CD4-positive, alpha-beta T cell (primary cell): ENCODE results near the gene EDAR. TPM values are rescaled to one million over a fixed set of nuclear protein-coding genes. Genes with fewer than 3 reads are reported as not detected.
A peak's percentile ranks its signal among the peaks of the same experiment; 100 is the strongest.

Experiments used
- ATAC-seq: fragments of 200-7000 bp; cut with Tn5 transposase; one replicate; pipeline ENCODE4 v1.10.0; 2022; ENCODE audit warnings: mild to moderate bottlenecking; ENCODE audit not compliant: poor library complexity
- CTCF ChIA-PET: fragments of 350-600 bp; sonication (Branson Sonifier 250); formaldehyde crosslinking; loops from one replicate; lab custom pipeline; 2021; ENCODE audit warnings: antibody characterized with exemption, inconsistent platforms; lab: Charles Lee
- POLR2A ChIA-PET: fragments of 350-600 bp; sonication (Branson Sonifier 250); formaldehyde crosslinking; loops from one replicate; lab custom pipeline; 2021; ENCODE audit warnings: antibody characterized with exemption, inconsistent platforms; lab: Charles Lee
- DNase-seq, 14 experiments: peaks; one replicate each; pipeline ENCODE4 v3.0.0-alpha.2; 2013 to 2020; ENCODE audit warnings: mixed read lengths in 2 of 14
- H3K27ac ChIP-seq, 2 donors: one replicate each; pipeline versions ENCODE4 v1.5.1 to v1.7.0; 2013; ENCODE audit warnings: low read length in 2 of 2, low read depth in 1 of 2, mild to moderate bottlenecking in 1 of 2
- H3K27me3 ChIP-seq, 2 experiments: 1 replicate in 1 of 2; 2 replicates in 1 of 2; pipeline versions ENCODE4 v1.6.1 to v1.7.0; 2013; ENCODE audit warnings: low read length in 2 of 2, control low read depth in 1 of 2, mild to moderate bottlenecking in 1 of 2, moderate library complexity in 1 of 2; ENCODE audit not compliant: insufficient read depth in 2 of 2, control insufficient read depth in 1 of 2
- H3K36me3 ChIP-seq: one replicate; pipeline ENCODE4 v1.6.1; 2013; ENCODE audit warnings: low read length, control low read depth; ENCODE audit not compliant: insufficient read depth
- H3K4me1 ChIP-seq: one replicate; pipeline ENCODE4 v1.6.1; 2013; ENCODE audit warnings: low read length, control low read depth; ENCODE audit not compliant: insufficient read depth
- H3K4me3 ChIP-seq: one replicate; pipeline ENCODE4 v1.5.1; 2013; ENCODE audit warnings: mild to moderate bottlenecking, low read length, moderate library complexity
- H3K9me3 ChIP-seq, 2 experiments: 1 replicate in 1 of 2; 2 replicates in 1 of 2; pipeline versions ENCODE4 v1.6.1 to v1.7.0; 2013; ENCODE audit warnings: low read length in 2 of 2, mild to moderate bottlenecking in 2 of 2, control low read depth in 1 of 2, moderate library complexity in 1 of 2; ENCODE audit not compliant: control insufficient read depth in 1 of 2, insufficient read depth in 1 of 2
- H3K27ac Mint-ChIP-seq: one replicate; pipeline ENCODE4 v1.8.0; 2020; ENCODE audit warnings: mixed read lengths
- H3K27me3 Mint-ChIP-seq: one replicate; pipeline ENCODE4 v1.8.0; 2021; ENCODE audit warnings: mixed read lengths
- H3K36me3 Mint-ChIP-seq: one replicate; pipeline ENCODE4 v1.8.0; 2021; ENCODE audit warnings: low read depth, mixed read lengths
- H3K4me1 Mint-ChIP-seq: one replicate; pipeline ENCODE4 v1.8.0; 2021; ENCODE audit warnings: low read depth, mixed read lengths
- H3K4me3 Mint-ChIP-seq: one replicate; pipeline ENCODE4 v1.8.0; 2020; ENCODE audit warnings: mild to moderate bottlenecking, mixed read lengths
- H3K9me3 Mint-ChIP-seq: one replicate; pipeline ENCODE4 v1.8.0; 2020; ENCODE audit warnings: mixed read lengths
- CTCF ChIP-seq: fragments of 200-600 bp; IDR thresholded peaks from one replicate; pipeline ENCODE4 v1.8.0; 2022; ENCODE audit warnings: antibody characterized with exemption, mild to moderate bottlenecking
- intact Hi-C, 2 experiments: fragments of 100-400 bp; cut with DNase I in 1 of 2; cut with micrococcal nuclease in 1 of 2; formaldehyde crosslinking; loops; one replicate each; pipeline versions ENCODE4 v1.15.1 to v1.9.0; 2023 to 2025; cut with DNase I, micrococcal nuclease
- total RNA-seq, 174 experiments: library from RNA in 2 of 174; stranded (reverse) in 2 of 174; gene quantifications; one replicate each; pipeline ENCODE4 v1.2.3 and lab custom pipeline; 2021 to 2026

The EDAR gene
- total RNA-seq, 2 experiments from 2014 or later = 9.4 to 10.3 TPM

GRCh38 chr2:108916122-108916795 lies 72.8 kb downstream of the EDAR start:
- intact Hi-C loops = no loop called here
- TF ChIP-seq CTCF = no peak
- no peak overlapping the region for H3K27ac Mint-ChIP-seq
- H3K4me3 Mint-ChIP-seq = no peak overlapping the region
- CTCF ChIA-PET = no interaction called here
- no peak overlapping the region for H3K4me3 ChIP-seq
- no peaks in the 10 kb centered on the region for H3K4me1 ChIP-seq
- H3K27me3 Mint-ChIP-seq = no peaks in the 10 kb centered on the region
- DNase-seq (peak in 1 of 14 experiments; percentile 25), ATAC-seq (no peak)
- H3K9me3 Mint-ChIP-seq = no peaks in the 10 kb centered on the region
- H3K9me3 ChIP-seq = no peaks in the 10 kb centered on the region
- peaks cover 9% of the 10 kb centered on the region for H3K4me1 Mint-ChIP-seq
- POLR2A ChIA-PET = no interaction called here
- no peaks in the 10 kb centered on the region for H3K27me3 ChIP-seq
- no peak overlapping the region for H3K27ac ChIP-seq
- H3K36me3 ChIP-seq = no peaks in the 10 kb centered on the region
- peaks cover 61% of the 10 kb centered on the region for H3K36me3 Mint-ChIP-seq

DNA sequence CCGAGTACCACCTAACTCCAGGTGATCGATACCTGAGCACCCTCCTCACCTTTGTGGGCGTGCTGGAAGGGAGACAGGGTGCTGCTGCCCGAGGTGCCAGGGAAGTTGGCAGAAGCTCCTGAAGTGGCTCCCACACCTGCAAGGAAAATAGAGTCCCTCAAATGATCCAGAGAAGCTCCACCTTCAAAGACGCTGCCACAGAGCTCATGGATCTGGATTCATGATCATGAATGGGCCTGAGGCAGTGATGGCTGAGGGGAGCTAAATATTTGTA lies 76.5 kb downstream of the EDAR start:
- Histone ChIP-seq H3K27ac (no peak overlapping the region), H3K36me3 (peaks cover 7% of the 10 kb centered on the region), H3K4me3 (no peak overlapping the region), H3K9me3 (no peaks in the 10 kb centered on the region), H3K27me3 (no peaks in the 10 kb centered on the region), H3K4me1 (no peaks in the 10 kb centered on the region)
- DNase-seq (peak in 1 of 14 experiments; percentile 22), ATAC-seq (no peak)
- POLR2A ChIA-PET = no interaction called here
- Mint-ChIP-seq H3K27me3 (no peaks in the 10 kb centered on the region), H3K4me1 (peaks cover 8% of the 10 kb centered on the region), H3K27ac (no peak overlapping the region), H3K36me3 (peaks cover 66% of the 10 kb centered on the region), H3K4me3 (no peak overlapping the region), H3K9me3 (no peaks in the 10 kb centered on the region)
- intact Hi-C loops = no loop called here
- TF ChIP-seq CTCF = no peak
- CTCF ChIA-PET = no interaction called here

- Histone ChIP-seq H3K4me1 (no peaks in the 10 kb centered on the region), H3K9me3 (no peaks in the 10 kb centered on the region), H3K27me3 (no peaks in the 10 kb centered on the region), H3K27ac (no peak overlapping the region), H3K4me3 (no peak overlapping the region), H3K36me3 (peaks cover 7% of the 10 kb centered on the region)
- Mint-ChIP-seq H3K4me1 (peaks cover 3% of the 10 kb centered on the region), H3K27ac (no peak overlapping the region), H3K27me3 (no peaks in the 10 kb centered on the region), H3K36me3 (peaks cover 66% of the 10 kb centered on the region), H3K4me3 (no peak overlapping the region), H3K9me3 (no peaks in the 10 kb centered on the region)
- ATAC-seq = no peak
- no peak for TF ChIP-seq CTCF
- POLR2A ChIA-PET = no interaction called here
- peak in 1 of 14 experiments; percentile 19 for DNase-seq
- intact Hi-C loops = no loop called here
- CTCF ChIA-PET = no interaction called here
Observed at GRCh38 chr2:108911807-108912628, 77.0 kb downstream of the EDAR start.
